NCI-H187 treated with DMSO at 0.1 percent for 48 hours (cell line): ENCODE measurements around the gene ATP11A.
"Not testable (repeated sequence)": the region's sequence is repeated elsewhere in the genome, so short reads cannot be mapped to it uniquely, and the experiment has no call there.

ENCODE experiments used
- DNase-seq: peaks from one replicate; lab custom pipeline; 2025; lab: John Stamatoyannopoulos, UW

ATP11A gene

GRCh38 chr13:112692586-112692985, 2.7 kb downstream of the ATP11A start:
- DNase-seq: no peak

- no peak for DNase-seq
Measured at GRCh38 chr13:112693831-112694497, 4.1 kb downstream of the ATP11A start.

DNA sequence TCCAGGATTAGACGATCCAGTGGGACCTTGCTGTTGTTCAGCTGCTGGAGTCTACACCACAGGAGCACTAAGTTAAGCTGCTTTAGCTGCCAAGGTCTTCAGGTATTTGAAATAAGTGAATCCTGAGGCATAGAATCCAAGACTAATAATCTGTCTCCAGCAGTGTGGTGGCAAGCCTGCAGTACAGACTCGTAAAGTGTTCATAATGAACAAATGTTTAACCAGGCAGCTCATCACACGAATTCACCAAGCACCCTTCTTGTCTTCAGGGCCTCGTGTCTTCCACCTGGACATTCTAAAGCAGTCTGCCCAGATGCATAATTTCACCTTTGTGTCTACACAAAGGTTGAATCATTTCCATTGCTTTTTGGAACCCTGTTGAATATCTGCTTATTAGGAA, 5.3 kb downstream of the ATP11A start:
- DNase-seq: no peak

DNA sequence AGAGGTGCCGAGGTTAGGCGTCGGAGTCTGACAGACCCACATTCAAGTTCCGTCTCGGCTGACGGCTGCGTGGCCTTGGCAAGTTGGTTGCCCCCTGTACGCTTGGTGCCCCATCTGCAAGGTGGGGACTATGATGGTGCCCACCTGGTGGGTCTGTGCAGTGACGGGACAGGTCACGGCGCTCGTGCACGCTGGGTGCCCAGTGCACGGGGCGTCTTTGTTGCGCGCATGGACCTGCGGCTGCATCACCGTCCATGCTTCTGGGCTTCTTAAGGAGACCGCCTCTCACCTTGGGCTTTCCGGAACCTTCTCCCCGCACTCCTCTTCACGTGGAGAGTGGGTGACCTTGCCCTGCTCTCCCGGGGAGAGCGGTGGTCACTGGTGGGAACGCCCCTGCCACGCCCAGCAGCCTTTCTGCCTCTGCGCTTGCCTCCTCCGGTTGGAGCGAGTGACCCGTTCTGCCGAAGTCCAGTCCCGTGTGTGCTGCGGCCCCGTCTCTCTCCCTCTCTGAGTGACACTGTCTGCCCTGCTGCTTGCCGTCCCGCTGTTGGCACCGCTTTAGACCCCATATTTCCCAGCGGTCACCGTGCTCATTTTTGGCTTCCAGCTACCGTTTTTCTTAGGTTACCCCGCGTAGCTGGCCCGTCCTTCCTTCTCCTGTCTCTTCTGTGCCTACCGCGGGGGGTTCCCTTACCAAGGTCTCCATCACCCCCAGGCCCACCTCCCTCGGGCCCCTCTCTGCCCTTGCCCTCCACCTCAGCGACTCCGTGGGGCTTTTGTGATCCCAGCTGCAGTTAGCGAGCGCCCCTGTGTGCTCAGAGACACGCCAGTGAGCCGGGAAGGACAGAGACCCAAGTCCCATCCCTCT, 6.4 kb downstream of the ATP11A start:
- no peak for DNase-seq

DNA sequence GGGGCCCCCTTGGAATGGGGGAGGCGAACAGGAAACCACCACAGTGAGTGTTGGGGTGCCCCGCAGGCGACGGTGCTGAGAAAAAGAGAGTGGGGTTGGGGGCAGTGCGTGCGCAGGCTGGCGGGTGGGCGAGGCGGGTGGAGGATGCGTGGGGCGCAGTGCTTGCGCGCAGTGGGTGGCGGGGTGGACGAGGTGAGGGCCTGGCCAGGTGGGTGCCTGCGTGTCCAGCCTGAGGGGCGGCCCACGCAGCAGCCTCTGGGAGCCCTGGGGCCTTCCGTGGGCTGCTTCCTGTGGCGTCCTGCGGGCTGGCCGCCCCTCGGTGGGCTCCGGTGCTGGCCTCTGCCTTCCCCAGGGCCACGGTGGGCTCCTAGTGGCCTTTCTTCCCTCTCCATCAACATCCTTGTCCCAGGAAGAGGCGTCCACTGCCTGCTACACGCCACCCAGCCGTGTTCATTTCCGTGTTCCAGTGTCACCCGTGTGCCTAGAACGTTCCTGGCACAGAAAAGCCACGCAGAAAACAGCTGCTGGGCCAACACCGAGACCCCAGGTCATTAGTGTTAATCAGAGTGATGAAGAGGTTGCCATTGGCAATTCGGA, 7.1 kb downstream of the ATP11A start:
- DNase-seq: no peak

GRCh38 chr13:112697756-112698655, 8.2 kb downstream of the ATP11A start:
- DNase-seq: no peak

DNA sequence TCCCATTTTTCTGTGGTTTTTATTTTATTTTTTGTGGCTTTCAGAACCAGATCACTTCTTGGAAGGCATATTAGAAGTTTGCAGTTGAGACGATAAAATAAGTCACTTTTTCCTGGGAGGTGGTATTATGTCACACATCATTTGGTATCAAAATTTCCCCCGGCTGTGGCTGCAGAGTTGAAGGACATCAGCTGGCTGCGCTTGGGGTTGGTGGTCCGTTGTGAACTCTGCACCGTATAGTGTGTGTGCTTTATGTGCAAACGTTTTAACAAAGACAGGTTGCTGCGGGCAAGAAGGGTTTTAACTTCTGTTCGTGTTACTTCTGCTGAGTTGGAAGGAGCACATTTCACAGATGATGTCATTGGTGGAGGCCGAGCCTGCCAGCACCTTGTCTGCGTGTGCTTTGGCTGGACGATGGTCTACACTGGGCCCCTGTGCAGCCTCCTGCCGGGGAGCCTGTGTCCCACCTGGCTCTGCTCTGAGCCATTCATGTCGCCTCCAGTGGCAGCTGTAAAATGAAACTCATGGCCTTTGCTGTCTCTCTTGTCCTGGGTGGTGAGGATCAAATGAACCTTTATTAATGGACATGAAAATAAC, 9.6 kb downstream of the ATP11A start:
- no peak for DNase-seq

GRCh38 chr13:112700291-112701060, 10.6 kb downstream of the ATP11A start:
- no peak for DNase-seq

- no peak for DNase-seq
Measured at GRCh38 chr13:112702341-112702985, 12.6 kb downstream of the ATP11A start.

DNA sequence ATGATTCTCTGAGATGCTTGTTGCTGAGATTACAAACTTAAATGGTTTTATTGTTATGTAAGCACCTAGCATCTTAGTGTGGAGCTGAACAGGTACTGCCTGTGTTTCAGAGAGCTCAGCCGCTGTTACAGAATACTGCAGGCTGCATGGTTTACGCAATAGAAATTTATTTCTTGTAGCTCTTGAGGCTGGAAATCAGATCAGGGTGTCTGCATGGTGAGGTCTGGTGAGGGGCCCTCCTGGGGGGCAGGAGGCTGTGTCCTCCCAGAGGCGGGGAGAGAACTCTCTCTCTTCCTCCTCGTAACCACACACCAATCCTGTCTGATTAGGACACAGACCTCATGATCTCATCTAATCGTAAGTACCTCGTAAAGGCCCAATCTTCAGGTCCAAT, 13.1 kb downstream of the ATP11A start:
- DNase-seq: no peak

GRCh38 chr13:112703449-112704284, 13.8 kb downstream of the ATP11A start:
- DNase-seq: no peak

- no peak for DNase-seq
Measured at GRCh38 chr13:112704308-112705145, 14.7 kb downstream of the ATP11A start.

DNA sequence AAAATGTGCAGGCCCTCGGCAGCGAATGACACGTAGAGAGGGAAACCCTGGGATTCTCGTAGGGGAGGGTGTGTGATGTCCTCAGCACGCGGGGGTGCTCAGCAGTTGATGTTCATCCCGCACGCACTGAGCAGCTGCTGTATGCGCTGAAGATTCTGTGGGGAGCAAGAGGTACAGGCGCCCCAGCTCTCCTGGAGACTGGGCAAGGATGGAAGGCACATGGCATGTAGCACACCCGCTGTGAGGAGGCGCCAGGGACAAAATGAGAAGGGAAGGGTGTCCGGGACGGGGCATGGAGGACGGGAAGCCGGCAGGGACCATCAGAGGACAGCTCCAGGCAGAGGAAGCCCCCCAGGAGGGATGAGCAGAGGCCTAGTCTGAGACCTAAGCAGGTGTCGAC, 15.4 kb downstream of the ATP11A start:
- no peak for DNase-seq

DNA sequence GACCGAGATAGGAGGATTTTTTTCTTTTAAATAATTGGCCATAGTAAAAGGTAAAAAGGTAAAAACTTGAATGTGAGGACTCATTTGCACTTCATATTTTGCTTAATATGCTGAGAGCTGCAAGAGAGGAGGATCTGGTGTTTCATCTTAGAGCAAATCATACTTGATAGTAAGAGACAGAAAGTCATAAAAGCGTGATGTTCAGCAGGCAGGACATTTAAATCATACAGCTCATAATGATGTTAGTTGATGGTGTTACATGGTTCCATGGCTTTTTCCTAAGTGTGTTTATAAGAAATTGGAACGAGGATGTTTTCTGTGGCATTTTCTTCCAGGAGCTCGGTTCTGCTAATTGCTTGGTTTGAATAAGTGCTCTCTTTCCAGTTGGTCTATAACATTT, 16.3 kb downstream of the ATP11A start:
- DNase-seq: no peak

DNA sequence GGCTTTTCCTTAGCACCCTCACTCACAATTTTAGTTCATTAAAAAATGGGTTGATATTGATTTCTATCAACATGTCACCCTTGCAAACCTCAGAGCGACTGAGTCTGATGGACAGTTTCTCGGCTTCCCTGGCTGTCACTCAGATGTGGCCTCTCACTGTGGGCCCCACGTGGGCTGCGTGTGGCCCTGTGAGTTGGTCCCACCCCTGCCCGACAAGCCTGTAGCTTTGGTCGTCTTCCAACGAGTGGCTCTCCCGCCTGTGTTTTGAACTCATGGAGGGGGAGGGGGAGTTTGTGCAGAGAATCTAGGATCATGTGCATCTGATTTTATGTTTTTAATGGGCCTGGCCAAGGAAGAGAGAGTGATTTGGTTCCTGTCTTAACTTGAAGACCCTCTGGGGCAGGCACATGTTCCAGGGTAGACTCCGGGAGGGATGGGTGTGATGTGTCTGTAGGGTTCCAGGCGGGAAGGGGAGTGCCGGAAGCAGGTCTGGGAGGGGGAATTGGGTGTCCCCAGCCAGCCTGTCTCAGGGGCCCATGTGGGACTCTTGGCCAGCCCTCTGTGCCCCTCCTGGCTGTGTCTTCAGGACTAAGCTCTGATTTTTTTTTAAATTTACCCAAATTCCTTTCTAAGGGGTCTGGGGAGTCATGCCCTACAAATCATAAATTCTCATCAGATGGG, 18.9 kb downstream of the ATP11A start:
- no peak for DNase-seq

- not testable (repeated sequence) for DNase-seq
Measured at GRCh38 chr13:112709316-112709715, 19.5 kb downstream of the ATP11A start.

DNA sequence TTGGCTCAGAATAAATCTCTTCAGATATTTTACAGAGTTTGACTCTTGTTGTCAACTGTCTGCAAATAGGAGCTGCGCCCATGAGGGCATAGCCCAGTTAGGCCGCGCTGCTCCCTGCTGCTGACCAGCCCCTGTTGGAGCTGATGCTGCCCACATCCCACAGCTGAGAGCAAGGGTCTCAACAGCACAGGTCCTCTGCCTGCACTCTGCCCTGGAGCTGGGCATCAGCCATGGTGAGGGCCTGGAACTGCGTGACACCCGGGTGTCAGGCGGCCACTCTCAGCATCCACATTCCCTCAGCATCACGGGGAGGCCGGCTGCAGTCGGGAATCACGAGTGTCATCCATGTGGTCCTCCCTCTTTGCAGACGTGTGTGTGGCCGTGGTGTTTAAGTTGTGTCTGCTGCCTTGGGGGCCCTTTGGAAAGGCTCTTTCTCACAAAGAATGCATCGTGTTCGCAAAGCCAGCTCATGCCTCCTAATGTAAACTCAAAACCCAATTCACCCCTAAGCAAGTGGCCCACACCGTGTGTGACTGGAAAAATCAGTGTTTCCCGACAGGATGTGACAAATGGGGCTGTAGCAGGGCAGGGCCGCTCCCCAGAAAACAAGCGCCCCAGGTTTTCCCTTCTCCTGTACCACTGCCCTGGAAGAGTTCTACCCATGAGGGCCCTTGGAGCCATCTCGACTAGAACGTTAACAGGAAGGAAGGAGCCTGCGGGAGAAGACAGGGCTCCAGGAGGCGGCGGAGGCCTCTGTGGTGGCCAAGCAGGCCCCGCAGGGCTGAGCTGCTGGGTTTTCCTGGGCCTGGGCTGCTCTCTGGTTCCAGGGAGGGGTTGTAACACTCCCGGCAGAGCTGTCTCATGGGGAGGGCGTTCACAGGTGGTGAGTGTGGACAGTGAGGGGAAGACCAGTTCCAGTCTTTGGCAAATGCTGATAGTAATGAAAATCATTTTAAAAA, 20.3 kb downstream of the ATP11A start:
- no peak for DNase-seq
